NCI-H774 (cell line): ENCODE data around the gene TTLL8.

Experiments
- DNase-seq: peaks from one replicate; lab custom pipeline; 2025; lab: John Stamatoyannopoulos, UW

The TTLL8 gene

DNA sequence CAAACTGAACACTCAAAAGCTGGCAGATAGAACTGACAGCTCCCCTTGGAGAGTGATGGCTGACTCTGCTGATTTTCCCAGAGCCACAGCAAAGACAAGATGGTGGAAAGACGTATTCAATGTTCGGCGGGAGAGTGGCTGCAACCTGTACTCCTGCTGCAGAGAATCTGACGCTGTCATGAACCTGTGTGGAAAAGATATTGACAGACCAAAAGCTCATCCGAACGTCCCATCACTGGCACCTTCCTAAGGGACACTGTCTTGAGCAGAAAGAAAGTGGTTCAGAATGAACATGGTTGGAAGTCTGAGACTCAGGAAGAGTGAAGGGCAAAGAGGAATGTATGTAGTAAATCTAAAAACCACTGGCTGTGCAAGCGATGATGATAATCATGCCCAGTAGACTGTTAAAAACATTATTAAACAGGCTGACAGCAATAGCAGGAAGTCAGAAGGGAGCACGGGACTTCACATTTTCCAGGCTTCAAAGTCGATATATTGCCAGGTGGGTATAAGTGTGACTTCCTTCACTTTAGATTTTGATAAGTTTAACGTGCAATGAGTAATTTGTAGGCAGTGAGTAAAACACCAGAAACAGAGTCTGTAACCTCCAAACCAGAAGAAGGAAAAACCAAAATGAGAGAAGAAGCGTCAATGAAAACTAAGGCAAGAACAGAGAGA lies 39.4 kb downstream of the TTLL8 start:
- DNase-seq: no peak

- no peak for DNase-seq
These were observed 40.3 kb downstream of the TTLL8 start for GRCh38 chr22:50017701-50018224.

- DNase-seq: no peak
These were observed 41.0 kb downstream of the TTLL8 start for GRCh38 chr22:50016988-50017700.

GRCh38 chr22:50016308-50016987 lies 41.6 kb downstream of the TTLL8 start:
- DNase-seq: no peak

- no peak for DNase-seq
These were observed 42.4 kb downstream of the TTLL8 start for GRCh38 chr22:50015451-50016307.

GRCh38 chr22:50014655-50015401 lies 43.3 kb downstream of the TTLL8 start:
- no peak for DNase-seq

DNA sequence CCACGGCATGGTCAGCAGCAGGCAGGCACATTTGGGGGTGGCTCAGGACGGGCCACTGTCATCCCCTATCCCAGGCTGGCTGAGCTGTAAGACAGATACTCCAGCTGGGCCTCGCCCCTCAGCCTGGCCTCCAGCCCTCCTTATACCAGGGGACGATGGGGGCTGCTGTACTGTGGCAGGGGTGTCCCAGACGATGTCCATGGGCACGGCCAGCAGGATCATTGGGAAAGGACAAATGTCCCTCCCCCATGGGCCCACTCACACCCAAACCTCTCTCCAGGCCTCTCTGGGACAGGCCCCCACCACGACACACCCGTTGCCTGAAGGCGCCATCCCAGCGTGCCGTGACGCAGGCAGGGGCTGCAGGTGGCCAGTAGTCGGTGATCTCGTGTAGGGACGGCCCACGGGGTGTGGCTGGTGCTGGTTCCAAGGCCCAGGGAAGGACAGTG lies 44.0 kb downstream of the TTLL8 start:
- DNase-seq: no peak

GRCh38 chr22:50012211-50013181 lies 45.6 kb downstream of the TTLL8 start, which contains the start of gene IL17REL:
Gene IL17REL (minus strand): TSS chr22:50012765. CDS start chr22:50012646, 119 bp downstream.
- DNase-seq: no peak

DNA sequence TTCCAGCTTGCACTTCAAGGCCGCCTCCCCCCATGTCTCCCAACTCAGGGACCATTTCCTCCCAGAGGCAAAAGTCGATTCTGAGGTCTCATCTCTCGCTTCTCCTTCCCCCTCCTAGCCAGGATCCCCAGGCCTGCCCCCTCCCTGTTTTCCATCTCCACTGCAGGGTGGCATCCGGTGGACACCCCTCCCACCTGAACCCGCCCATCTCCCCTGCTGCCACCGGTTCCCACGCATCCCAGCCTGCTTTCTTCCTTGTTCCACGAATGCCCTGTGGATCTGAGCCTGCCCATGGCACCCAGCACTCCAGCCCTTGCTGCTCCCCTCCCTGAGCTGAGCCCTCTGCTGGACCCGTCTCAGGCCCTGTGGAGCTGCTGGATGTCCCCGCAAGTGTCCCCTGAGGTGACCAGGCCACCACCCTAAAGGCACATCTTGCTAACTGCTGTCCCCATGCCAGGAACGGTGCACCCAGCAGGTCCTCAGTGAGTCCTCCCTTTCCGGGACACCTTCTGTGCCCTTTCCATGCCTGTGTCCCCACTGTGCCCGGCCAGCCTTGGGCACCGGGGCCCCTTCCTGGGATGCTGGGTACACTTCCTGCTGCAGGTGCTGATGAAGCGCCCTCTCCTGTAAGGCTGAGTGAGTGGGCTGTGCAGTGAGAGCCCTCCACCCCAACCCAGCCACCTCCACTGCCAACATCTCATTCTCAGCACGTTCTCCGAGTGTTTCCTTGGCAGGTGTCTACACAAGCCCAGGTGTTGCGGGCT lies 46.5 kb downstream of the TTLL8 start:
- no peak for DNase-seq

GRCh38 chr22:50010676-50011446 lies 47.2 kb downstream of the TTLL8 start:
- DNase-seq: no peak

GRCh38 chr22:50009765-50010675 lies 48.1 kb downstream of the TTLL8 start:
- no peak for DNase-seq

DNA sequence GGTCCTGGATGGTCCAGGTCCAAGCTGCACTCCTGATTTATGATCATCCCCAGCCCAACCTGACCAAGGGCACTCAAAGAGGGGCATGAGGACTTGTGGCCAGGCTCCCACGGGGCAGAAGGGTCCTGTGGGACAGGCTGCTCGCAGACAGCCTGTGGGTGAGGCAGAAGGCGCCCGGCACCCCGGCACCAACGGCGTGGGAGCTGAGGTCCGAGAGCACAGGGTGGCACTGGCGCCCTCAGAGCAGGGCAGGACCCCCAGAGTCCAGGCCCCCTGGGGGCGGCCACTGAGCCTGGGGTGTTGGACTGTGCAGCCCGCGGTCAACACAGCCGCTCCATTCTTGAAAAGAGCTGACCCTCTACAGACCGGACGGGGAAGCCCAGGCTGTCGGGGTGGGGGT lies 48.8 kb downstream of the TTLL8 start:
- no peak for DNase-seq

DNA sequence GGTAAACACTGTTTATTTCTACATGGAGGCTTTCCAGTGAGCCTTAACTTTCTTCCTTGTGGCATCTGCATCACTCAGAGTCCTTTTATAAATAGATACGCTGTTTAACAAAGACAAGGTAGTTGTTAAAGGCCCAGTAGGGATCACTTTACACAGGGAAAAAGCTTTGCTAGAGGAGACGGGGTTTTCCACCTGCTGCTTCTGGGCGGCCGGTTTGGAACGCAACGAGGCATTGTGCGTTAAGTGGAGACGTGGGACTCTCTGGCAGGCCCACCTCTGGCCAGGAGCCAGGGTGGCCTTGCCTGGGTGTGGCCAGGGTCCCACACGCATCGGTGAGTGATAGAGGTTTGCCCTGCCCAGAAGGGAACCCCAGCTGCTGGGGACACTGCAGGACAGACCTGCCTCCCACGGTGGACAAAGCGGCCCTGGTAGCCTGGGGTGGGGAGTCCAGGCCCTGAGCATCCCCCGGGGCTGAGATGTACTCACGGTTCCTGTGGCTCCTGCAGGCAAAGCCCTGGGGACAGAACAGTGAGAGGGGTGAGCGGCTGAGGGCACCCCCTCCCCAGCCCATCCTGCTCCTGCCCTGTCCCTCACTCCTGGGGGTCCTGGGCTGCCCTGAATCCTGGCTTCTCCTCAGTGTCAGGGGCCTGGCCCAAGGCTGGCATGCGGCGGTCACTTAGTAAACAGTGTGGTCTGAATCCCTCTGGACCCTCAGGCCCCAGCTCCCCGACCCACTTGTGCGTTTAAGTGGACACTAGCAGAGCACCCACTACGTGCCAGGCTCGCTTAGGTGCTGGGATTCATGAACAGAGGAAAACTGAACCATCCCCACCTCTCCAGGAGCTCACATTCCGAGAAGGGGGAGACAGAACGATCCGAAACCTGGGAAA lies 49.7 kb downstream of the TTLL8 start:
- DNase-seq: peak; percentile 53

- no peak for DNase-seq
These were observed 51.0 kb downstream of the TTLL8 start for GRCh38 chr22:50007057-50007511.

DNA sequence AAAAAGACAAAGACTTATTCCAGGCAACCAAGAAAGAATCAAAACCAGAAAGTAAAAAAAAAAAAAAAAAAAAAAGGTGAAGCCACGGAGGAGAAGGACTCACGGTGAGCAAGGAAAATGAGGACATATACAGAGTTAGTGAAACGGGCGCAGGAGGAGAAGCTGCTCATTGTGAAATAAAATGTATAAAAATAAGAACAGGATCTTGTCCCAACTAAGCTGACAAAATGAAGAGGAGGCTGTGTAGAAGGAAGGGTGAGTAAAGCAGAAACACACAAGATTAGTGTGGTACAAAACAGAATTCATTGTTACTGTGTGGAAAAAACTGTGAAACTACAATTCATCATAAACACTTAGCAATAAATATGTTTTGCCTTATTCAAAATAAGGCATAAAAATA lies 53.2 kb downstream of the TTLL8 start:
- no peak for DNase-seq

GRCh38 chr22:50002791-50003190 lies 55.3 kb downstream of the TTLL8 start:
- DNase-seq: no peak
